Erythroblast (primary cell): ENCODE data around the gene ZNF358.

Source experiments
- GATA1 ChIP-seq: IDR thresholded peaks from 2 replicates; pipeline ENCODE4 v1.6.1; 2011; ENCODE audit warnings: low read depth, mild to moderate bottlenecking, control low read depth, low read length, moderate library complexity
- POLR2A ChIP-seq: IDR thresholded peaks from 2 replicates; pipeline ENCODE4 v1.6.1; 2011; ENCODE audit warnings: mild to moderate bottlenecking, low read length

- TF ChIP-seq POLR2A (no peak), GATA1 (no peak)
These were observed 43.9 kb upstream of the ZNF358 start for GRCh38 chr19:7471696-7472615.
